ENCODE data around the gene MYH8. TPM values are rescaled to one million over a fixed set of nuclear protein-coding genes. Genes with fewer than 3 reads are reported as not detected.

Gene MYH8
- total and polyA plus RNA-seq, 2 of the 13 experiments (the other 11 are each of a cell fraction or from before 2014, with no cell fraction given) = not detected

DNA sequence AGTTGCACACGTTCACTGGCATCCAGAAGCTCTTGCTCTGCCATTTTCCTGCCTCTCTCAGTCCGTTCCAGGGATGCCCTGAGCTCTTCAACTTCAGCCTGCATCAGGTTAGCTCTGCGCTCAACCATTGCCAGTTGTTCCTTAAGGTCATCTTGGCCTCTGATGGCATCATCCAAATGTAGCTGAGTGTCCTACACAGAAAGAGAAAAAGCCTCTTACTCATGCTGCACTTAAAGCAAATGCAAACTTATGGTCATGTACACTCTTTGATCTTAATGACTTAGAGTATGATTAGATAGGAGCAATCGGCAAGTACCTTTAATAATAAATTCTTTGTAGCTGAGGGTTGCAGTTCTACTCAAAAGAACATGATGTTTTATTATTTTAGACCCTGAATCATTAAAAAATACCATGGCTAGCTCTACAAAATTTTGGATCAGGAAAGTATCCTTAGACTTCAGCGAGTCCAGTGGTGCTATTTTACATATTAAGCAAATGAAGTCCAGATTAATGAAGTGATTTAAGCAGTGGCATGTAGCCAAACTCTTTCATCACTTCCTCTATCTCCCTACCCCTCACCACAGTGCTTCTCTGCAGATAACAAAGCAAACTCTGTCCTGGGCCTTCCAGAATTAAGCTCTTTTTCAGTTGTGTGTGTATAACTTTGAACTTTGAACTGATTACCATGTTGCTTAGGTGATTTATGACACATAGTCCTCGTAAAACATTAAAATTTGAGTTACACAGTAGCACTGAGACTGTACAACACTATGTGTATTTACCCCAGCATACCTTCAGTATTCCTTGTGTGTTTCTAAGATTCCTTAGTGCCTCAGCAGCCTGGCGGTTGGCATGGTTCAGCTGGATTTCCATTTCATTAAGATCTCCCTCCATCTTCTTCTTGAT is 25.5 kb upstream of the MYH8 start (continued):
- TF ChIP-seq SNAPC4 (CRISPR knock-in tag; IDR thresholded peaks at IDR 0.05) (peak; percentile 85), ZSCAN5A (CRISPR knock-in tag; IDR thresholded peaks at IDR 0.05; ENCODE audit: borderline replicate concordance) (no peak), ZMAT3 (CRISPR knock-in tag; conservative IDR thresholded peaks at IDR 0.05) (0 out of 2 replicates have a peak, but pooled peaks have one; percentile 24), SOX13 (IDR thresholded peaks at IDR 0.05) (no peak), SOX13 (CRISPR knock-in tag; conservative IDR thresholded peaks at IDR 0.05 in 1 of 2, IDR thresholded peaks at IDR 0.05 in 1 of 2) (peak in 1 of 2 experiments; percentile 74; a peak in 2 of 4 replicates), HDAC2 (CRISPR knock-in tag; IDR thresholded peaks at IDR 0.05) (peak; percentile 20; the same call in 1 of the 2 replicates), DR1 (CRISPR knock-in tag; IDR thresholded peaks at IDR 0.05) (no peak), SRY (CRISPR knock-in tag; IDR thresholded peaks at IDR 0.05) (no peak), RFXANK (CRISPR knock-in tag; IDR thresholded peaks at IDR 0.05) (no peak), PAXIP1 (CRISPR knock-in tag; conservative IDR thresholded peaks at IDR 0.05) (peak; percentile 88), HHEX (CRISPR knock-in tag; IDR thresholded peaks at IDR 0.05) (0 out of 2 replicates have a peak, but pooled peaks have one; percentile 53), NFIC (IDR thresholded peaks at IDR 0.05; ENCODE audit: low read length) (peak; percentile 78; the same call in 1 of the 2 replicates), CREM (IDR thresholded peaks at IDR 0.05) (peak; percentile 67; the same call in 1 of the 2 replicates), CREM (CRISPR knock-in tag; IDR thresholded peaks at IDR 0.05) (no peak), HNRNPUL1 (IDR thresholded peaks at IDR 0.05; ENCODE audit: low read depth, low read length) (no peak), ZNF331 (CRISPR knock-in tag; IDR thresholded peaks at IDR 0.05) (peak; percentile 66; the same call in 1 of the 2 replicates), HES4 (CRISPR knock-in tag; IDR thresholded peaks at IDR 0.05; ENCODE audit: borderline replicate concordance) (no peak), ELF4 (CRISPR knock-in tag; IDR thresholded peaks at IDR 0.05; ENCODE audit: borderline replicate concordance) (no peak), CCAR2 (optimal IDR thresholded peaks at IDR 0.05; ENCODE audit: low read depth, low read length) (no peak), PHF8 (CRISPR knock-in tag; IDR thresholded peaks at IDR 0.05) (no peak)

All from HepG2 (cell line).